Naive B cell (primary cell): ENCODE measurements around the gene IL4R. TPM values are rescaled to one million over a fixed set of nuclear protein-coding genes. Genes with fewer than 3 reads are reported as not detected.
"Not testable (repeated sequence)": the region's sequence is repeated elsewhere in the genome, so short reads cannot be mapped to it uniquely, and the experiment has no call there.

Experiments used
- ATAC-seq, 2 donors: fragments of 150-1000 bp; cut with Tn5 transposase; 2 replicates each; pipeline ENCODE4 v1.10.0; 2021; ENCODE audit warnings: low read depth in 2 of 2, mild to moderate bottlenecking in 2 of 2, moderate library complexity in 2 of 2
- DNase-seq: peaks from one replicate; pipeline ENCODE4 v3.0.0; 2022
- H3K27ac Mint-ChIP-seq, 6 donors: one replicate each; pipeline ENCODE4 v1.8.0; 2020 to 2022; ENCODE audit warnings: mild to moderate bottlenecking in 6 of 6, mixed read lengths in 6 of 6, moderate library complexity in 5 of 6, inconsistent platforms in 2 of 6
- H3K27me3 Mint-ChIP-seq, 3 donors: one replicate each; pipeline ENCODE4 v1.8.0; 2021 to 2022; ENCODE audit warnings: mixed read lengths in 3 of 3, mild to moderate bottlenecking in 1 of 3
- H3K36me3 Mint-ChIP-seq, 2 donors: one replicate each; pipeline ENCODE4 v1.8.0; 2020 to 2022; ENCODE audit warnings: mixed read lengths in 2 of 2, inconsistent platforms in 1 of 2, mild to moderate bottlenecking in 1 of 2
- H3K4me1 Mint-ChIP-seq, 3 donors: one replicate each; pipeline ENCODE4 v1.8.0; 2020 to 2022; ENCODE audit warnings: mixed read lengths in 3 of 3, inconsistent platforms in 1 of 3, mild to moderate bottlenecking in 1 of 3, moderate library complexity in 1 of 3
- H3K4me3 Mint-ChIP-seq, 8 donors: one replicate each; pipeline ENCODE4 v1.8.0; 2020 to 2022; ENCODE audit warnings: mild to moderate bottlenecking in 8 of 8, mixed read lengths in 8 of 8, moderate library complexity in 8 of 8, inconsistent platforms in 2 of 8
- H3K9me3 Mint-ChIP-seq, 7 donors: one replicate each; pipeline ENCODE4 v1.8.0; 2020 to 2022; ENCODE audit warnings: mixed read lengths in 7 of 7, mild to moderate bottlenecking in 5 of 7, inconsistent platforms in 2 of 7, moderate library complexity in 1 of 7
- polyA plus RNA-seq, 6 donors: library from polyadenylated mRNA; unstranded; fragments of 300-500 nt; fragmentation: Illumina TruSeq; gene quantifications; one replicate each; pipeline ENCODE4 v1.2.3, GENCODE V29; 2021; ENCODE audit warnings: low read depth in 6 of 6

The IL4R gene
- polyA plus RNA-seq, 6 donors from 2014 or later = 355 to 1,202 (median 525) TPM

GRCh38 chr16:27389272-27389961 is 75.6 kb downstream of the IL4R start:
- Mint-ChIP-seq H3K36me3 (peaks cover 5 to 36% of the 10 kb centered on the region in 2 donors), H3K4me3 (no peak overlapping the region), H3K27ac (peak overlapping the region in 2 of 6 donors; percentile 34 to 42), H3K9me3 (peaks cover 16 to 46% (median 33%) of the 10 kb centered on the region in 7 donors), H3K4me1 (peaks cover 26 to 41% (median 30%) of the 10 kb centered on the region in 3 donors), H3K27me3 (no peaks in the 10 kb centered on the region)
- peak in 1 of 2 donors; percentile 63 for ATAC-seq
- DNase-seq = no peak

- peaks cover 5 to 40% of the 10 kb centered on the region in 2 donors for H3K36me3 Mint-ChIP-seq
- H3K9me3 Mint-ChIP-seq = peaks cover 22 to 51% (median 38%) of the 10 kb centered on the region in 7 donors
- peak; percentile 42 to 61 for ATAC-seq
- no peaks in the 10 kb centered on the region for H3K27me3 Mint-ChIP-seq
- H3K27ac Mint-ChIP-seq = no peak overlapping the region
- no peak for DNase-seq
- H3K4me3 Mint-ChIP-seq = peak overlapping the region in 1 of 8 donors; percentile 40
- H3K4me1 Mint-ChIP-seq = peaks cover 24 to 37% (median 28%) of the 10 kb centered on the region in 3 donors
Observed at GRCh38 chr16:27390151-27390550, 76.4 kb downstream of the IL4R start.

GRCh38 chr16:27392671-27393070 is 78.9 kb downstream of the IL4R start:
- no peak overlapping the region for H3K4me3 Mint-ChIP-seq
- H3K36me3 Mint-ChIP-seq = peaks cover 15 to 43% of the 10 kb centered on the region in 2 donors
- H3K4me1 Mint-ChIP-seq = peaks cover 21 to 35% (median 24%) of the 10 kb centered on the region in 3 donors
- ATAC-seq (no peak), DNase-seq (no peak)
- H3K27me3 Mint-ChIP-seq = no peaks in the 10 kb centered on the region
- peak overlapping the region in 1 of 6 donors; percentile 19 for H3K27ac Mint-ChIP-seq
- peaks cover 21 to 63% (median 48%) of the 10 kb centered on the region in 7 donors for H3K9me3 Mint-ChIP-seq

GRCh38 chr16:27394516-27394915 is 80.7 kb downstream of the IL4R start:
- peak overlapping the region in 1 of 6 donors; percentile 61 for H3K27ac Mint-ChIP-seq
- H3K4me3 Mint-ChIP-seq = peak overlapping the region in 2 of 8 donors; percentile 10 to 13
- H3K9me3 Mint-ChIP-seq = peaks cover 17 to 57% (median 46%) of the 10 kb centered on the region in 7 donors
- H3K27me3 Mint-ChIP-seq = no peaks in the 10 kb centered on the region
- DNase-seq (no peak), ATAC-seq (no peak)
- H3K4me1 Mint-ChIP-seq = peaks cover 23 to 42% (median 24%) of the 10 kb centered on the region in 3 donors
- peaks cover 11 to 43% of the 10 kb centered on the region in 2 donors for H3K36me3 Mint-ChIP-seq

GRCh38 chr16:27398341-27398893 is 84.6 kb downstream of the IL4R start:
- not testable (repeated sequence) for H3K27me3 Mint-ChIP-seq, ATAC-seq, DNase-seq
- Mint-ChIP-seq H3K4me3 (peak overlapping the region; percentile 58 to 99 (median 76)), H3K27ac (peak overlapping the region; percentile 84 to 100 (median 100)), H3K4me1 (peaks cover 54 to 72% (median 59%) of the 10 kb centered on the region in 3 donors), H3K9me3 (peaks cover 10 to 33% (median 28%) of the 10 kb centered on the region in 7 donors), H3K36me3 (peaks cover 16 to 23% of the 10 kb centered on the region in 2 donors)

GRCh38 chr16:27398894-27399853 is 85.4 kb downstream of the IL4R start:
- Mint-ChIP-seq H3K36me3 (peaks cover 16 to 18% of the 10 kb centered on the region in 2 donors), H3K27me3 (no peaks in the 10 kb centered on the region), H3K4me3 (peak overlapping the region; percentile 58 to 99 (median 76)), H3K9me3 (peaks cover 10 to 25% (median 20%) of the 10 kb centered on the region in 7 donors), H3K27ac (peak overlapping the region; percentile 84 to 100 (median 100)), H3K4me1 (peaks cover 61 to 79% (median 65%) of the 10 kb centered on the region in 3 donors)
- ATAC-seq (peak; percentile 12 to 23), DNase-seq (peak; percentile 82)

- DNase-seq (no peak), ATAC-seq (no peak)
- no peaks in the 10 kb centered on the region for H3K27me3 Mint-ChIP-seq
- peak overlapping the region in 6 of 8 donors; percentile 67 to 99 (median 91) for H3K4me3 Mint-ChIP-seq
- H3K36me3 Mint-ChIP-seq = peaks cover 11 to 21% of the 10 kb centered on the region in 2 donors
- peak overlapping the region; percentile 57 to 100 (median 100) for H3K27ac Mint-ChIP-seq
- peaks cover 3 to 18% (median 12%) of the 10 kb centered on the region in 7 donors for H3K9me3 Mint-ChIP-seq
- peaks cover 63 to 84% (median 63%) of the 10 kb centered on the region in 3 donors for H3K4me1 Mint-ChIP-seq
Observed at GRCh38 chr16:27399969-27400368, 86.2 kb downstream of the IL4R start.

- H3K27ac Mint-ChIP-seq = peak overlapping the region; percentile 99 to 100 (median 100)
- H3K9me3 Mint-ChIP-seq = peaks cover 0 to 8% (median 2%) of the 10 kb centered on the region in 7 donors
- DNase-seq (no peak), ATAC-seq (no peak)
- peak overlapping the region; percentile 42 to 99 (median 98) for H3K4me3 Mint-ChIP-seq
- no peaks in the 10 kb centered on the region for H3K27me3 Mint-ChIP-seq
- H3K36me3 Mint-ChIP-seq = peaks cover under 1 to 12% of the 10 kb centered on the region in 2 donors
- peaks cover 66 to 94% (median 71%) of the 10 kb centered on the region in 3 donors for H3K4me1 Mint-ChIP-seq
Observed at GRCh38 chr16:27400751-27401620, 87.2 kb downstream of the IL4R start.

- Mint-ChIP-seq H3K4me1 (peaks cover 74 to 99% (median 81%) of the 10 kb centered on the region in 3 donors), H3K27me3 (no peaks in the 10 kb centered on the region), H3K27ac (peak within 1 kb of the TSS; percentile 99 to 100 (median 100)), H3K36me3 (peaks cover 7 to 16% of the 10 kb centered on the region in 2 donors), H3K9me3 (peaks cover 0 to 3% (median 0%) of the 10 kb centered on the region in 7 donors), H3K4me3 (peak within 1 kb of the TSS; percentile 97 to 99 (median 98))
- peak; percentile 95 for DNase-seq
- ATAC-seq = peak; percentile 68 to 70
Observed at GRCh38 chr16:27401768-27402568, 88.2 kb downstream of the IL4R start, which contains the start of gene IL21R. Gene IL21R, plus strand, starts transcription at chr16:27402174. Its CDS starts 27,898 bp downstream, at chr16:27430072.

- H3K27ac Mint-ChIP-seq = peak overlapping the region; percentile 99 to 100 (median 100)
- H3K27me3 Mint-ChIP-seq = no peaks in the 10 kb centered on the region
- peaks cover 0 to 3% (median 0%) of the 10 kb centered on the region in 7 donors for H3K9me3 Mint-ChIP-seq
- DNase-seq (no peak), ATAC-seq (no peak)
- peak overlapping the region; percentile 97 to 99 (median 98) for H3K4me3 Mint-ChIP-seq
- H3K36me3 Mint-ChIP-seq = peaks cover 7 to 18% of the 10 kb centered on the region in 2 donors
- H3K4me1 Mint-ChIP-seq = peaks cover 79 to 99% (median 87%) of the 10 kb centered on the region in 3 donors
Observed at GRCh38 chr16:27402569-27402963, 88.8 kb downstream of the IL4R start.

GRCh38 chr16:27402964-27403600 is 89.3 kb downstream of the IL4R start:
- ATAC-seq = peak; percentile 35 to 37
- H3K36me3 Mint-ChIP-seq = peaks cover 7 to 18% of the 10 kb centered on the region in 2 donors
- peak overlapping the region; percentile 97 to 99 (median 98) for H3K4me3 Mint-ChIP-seq
- H3K27ac Mint-ChIP-seq = peak overlapping the region; percentile 99 to 100 (median 100)
- peaks cover 84 to 99% (median 92%) of the 10 kb centered on the region in 3 donors for H3K4me1 Mint-ChIP-seq
- no peaks in the 10 kb centered on the region for H3K27me3 Mint-ChIP-seq
- peak; percentile 83 for DNase-seq
- peaks cover 0 to 3% (median 0%) of the 10 kb centered on the region in 7 donors for H3K9me3 Mint-ChIP-seq
